Stimulated activated naive B cell treated with anti-CD40 and anti-IgM and Interleukin-4, amounts not matched to agents 10 μg/mL and 1 μg/mL and 100 μg/mL, for 72 hours (primary cell): ENCODE data around the gene VAV2.

Source experiments
- ATAC-seq, 2 donors: fragments of 150-1000 bp; cut with Tn5 transposase; replicated peaks; 2 replicates each; pipeline ENCODE4 v1.10.0; 2021; ENCODE audit warnings: moderate library complexity in 1 of 2
- DNase-seq: peaks from one replicate; pipeline ENCODE4 v3.0.0; 2021
- H3K27ac Mint-ChIP-seq: one replicate; pipeline ENCODE4 v1.8.0; 2022; ENCODE audit warnings: mild to moderate bottlenecking, mixed read lengths
- H3K27me3 Mint-ChIP-seq, 2 donors: one replicate each; pipeline ENCODE4 v1.8.0; 2022; ENCODE audit warnings: mixed read lengths in 2 of 2
- H3K36me3 Mint-ChIP-seq, 2 donors: one replicate each; pipeline ENCODE4 v1.8.0; 2022; ENCODE audit warnings: mixed read lengths in 2 of 2, mild to moderate bottlenecking in 1 of 2
- H3K4me1 Mint-ChIP-seq, 2 donors: one replicate each; pipeline ENCODE4 v1.8.0; 2022; ENCODE audit warnings: mixed read lengths in 2 of 2, mild to moderate bottlenecking in 1 of 2
- H3K4me3 Mint-ChIP-seq, 2 donors: one replicate each; pipeline ENCODE4 v1.8.0; 2022; ENCODE audit warnings: mild to moderate bottlenecking in 2 of 2, mixed read lengths in 2 of 2, moderate library complexity in 1 of 2
- H3K9me3 Mint-ChIP-seq, 2 donors: one replicate each; pipeline ENCODE4 v1.8.0; 2022; ENCODE audit warnings: mixed read lengths in 2 of 2, mild to moderate bottlenecking in 1 of 2

VAV2 gene

GRCh38 chr9:133837627-133838597 lies 154.2 kb downstream of the VAV2 start:
- Mint-ChIP-seq H3K9me3 (no peaks in the 10 kb centered on the region), H3K27me3 (no peaks in the 10 kb centered on the region), H3K27ac (no peak overlapping the region), H3K4me3 (no peak overlapping the region), H3K36me3 (peaks cover 19 to 28% of the 10 kb centered on the region in 2 donors), H3K4me1 (peaks cover 20 to 50% of the 10 kb centered on the region in 2 donors)
- ATAC-seq, result no peak
- no peak for DNase-seq

- peaks cover 23 to 53% of the 10 kb centered on the region in 2 donors for H3K4me1 Mint-ChIP-seq
- DNase-seq (no peak), ATAC-seq (no peak)
- no peaks in the 10 kb centered on the region for H3K9me3 Mint-ChIP-seq
- H3K27me3 Mint-ChIP-seq, result no peaks in the 10 kb centered on the region
- H3K27ac Mint-ChIP-seq, result no peak overlapping the region
- no peak overlapping the region for H3K4me3 Mint-ChIP-seq
- peaks cover 21 to 28% of the 10 kb centered on the region in 2 donors for H3K36me3 Mint-ChIP-seq
Observed at GRCh38 chr9:133836818-133837217, 155.3 kb downstream of the VAV2 start.

- H3K36me3 Mint-ChIP-seq, result peaks cover 22 to 29% of the 10 kb centered on the region in 2 donors
- H3K4me3 Mint-ChIP-seq, result no peak overlapping the region
- H3K4me1 Mint-ChIP-seq, result peaks cover 20 to 51% of the 10 kb centered on the region in 2 donors
- H3K27ac Mint-ChIP-seq, result peak overlapping the region; percentile 31
- DNase-seq (no peak), ATAC-seq (no peak)
- H3K27me3 Mint-ChIP-seq, result no peaks in the 10 kb centered on the region
- no peaks in the 10 kb centered on the region for H3K9me3 Mint-ChIP-seq
Observed at GRCh38 chr9:133836001-133836758, 155.9 kb downstream of the VAV2 start.

- DNase-seq, result no peak
- Mint-ChIP-seq H3K4me3 (no peak overlapping the region), H3K36me3 (peaks cover 29 to 37% of the 10 kb centered on the region in 2 donors), H3K4me1 (peaks cover 25 to 53% of the 10 kb centered on the region in 2 donors), H3K27me3 (no peaks in the 10 kb centered on the region), H3K27ac (no peak overlapping the region), H3K9me3 (peaks cover 0 to 1% of the 10 kb centered on the region in 2 donors)
- ATAC-seq, result no peak
Observed at GRCh38 chr9:133835262-133835901, 156.7 kb downstream of the VAV2 start.

GRCh38 chr9:133834080-133834976 lies 157.8 kb downstream of the VAV2 start:
- DNase-seq (no peak), ATAC-seq (no peak)
- H3K9me3 Mint-ChIP-seq, result peaks cover 0 to 4% of the 10 kb centered on the region in 2 donors
- no peak overlapping the region for H3K27ac Mint-ChIP-seq
- H3K4me3 Mint-ChIP-seq, result no peak overlapping the region
- H3K4me1 Mint-ChIP-seq, result peaks cover 28 to 54% of the 10 kb centered on the region in 2 donors
- no peaks in the 10 kb centered on the region for H3K27me3 Mint-ChIP-seq
- H3K36me3 Mint-ChIP-seq, result peaks cover 36 to 46% of the 10 kb centered on the region in 2 donors

GRCh38 chr9:133833388-133834025 lies 158.6 kb downstream of the VAV2 start:
- Mint-ChIP-seq H3K27ac (no peak overlapping the region), H3K4me3 (no peak overlapping the region), H3K9me3 (peaks cover 0 to 4% of the 10 kb centered on the region in 2 donors), H3K36me3 (peaks cover 38 to 46% of the 10 kb centered on the region in 2 donors), H3K27me3 (no peaks in the 10 kb centered on the region), H3K4me1 (peaks cover 31 to 57% of the 10 kb centered on the region in 2 donors)
- DNase-seq (no peak), ATAC-seq (no peak)

- Mint-ChIP-seq H3K36me3 (peaks cover 39 to 40% of the 10 kb centered on the region in 2 donors), H3K4me3 (no peak overlapping the region), H3K27me3 (no peaks in the 10 kb centered on the region), H3K9me3 (peaks cover 0 to 4% of the 10 kb centered on the region in 2 donors), H3K27ac (no peak overlapping the region), H3K4me1 (peaks cover 29 to 57% of the 10 kb centered on the region in 2 donors)
- no peak for DNase-seq
- ATAC-seq, result no peak
Observed at GRCh38 chr9:133832877-133833276, 159.2 kb downstream of the VAV2 start.

GRCh38 chr9:133830711-133831110 lies 161.4 kb downstream of the VAV2 start:
- no peaks in the 10 kb centered on the region for H3K27me3 Mint-ChIP-seq
- peaks cover 0 to 4% of the 10 kb centered on the region in 2 donors for H3K9me3 Mint-ChIP-seq
- H3K4me1 Mint-ChIP-seq, result peaks cover 32 to 54% of the 10 kb centered on the region in 2 donors
- peak overlapping the region; percentile 96 for H3K27ac Mint-ChIP-seq
- peak overlapping the region; percentile 19 to 25 for H3K4me3 Mint-ChIP-seq
- H3K36me3 Mint-ChIP-seq, result peaks cover 36 to 37% of the 10 kb centered on the region in 2 donors
- ATAC-seq (no peak), DNase-seq (no peak)

GRCh38 chr9:133830310-133830709 lies 161.8 kb downstream of the VAV2 start:
- Mint-ChIP-seq H3K9me3 (peaks cover 0 to 4% of the 10 kb centered on the region in 2 donors), H3K27me3 (no peaks in the 10 kb centered on the region), H3K27ac (peak overlapping the region; percentile 96), H3K36me3 (peaks cover 36 to 37% of the 10 kb centered on the region in 2 donors), H3K4me3 (peak overlapping the region; percentile 19 to 58), H3K4me1 (peaks cover 34 to 58% of the 10 kb centered on the region in 2 donors)
- ATAC-seq (peak; percentile 86 to 89), DNase-seq (peak; percentile 44)

- ATAC-seq, result no peak
Observed at GRCh38 chr9:133828338-133828997, 163.7 kb downstream of the VAV2 start.

GRCh38 chr9:133826289-133827085 lies 165.6 kb downstream of the VAV2 start:
- DNase-seq (no peak), ATAC-seq (no peak)
- peaks cover 44 to 54% of the 10 kb centered on the region in 2 donors for H3K36me3 Mint-ChIP-seq
- no peaks in the 10 kb centered on the region for H3K27me3 Mint-ChIP-seq
- no peak overlapping the region for H3K4me3 Mint-ChIP-seq
- peaks cover 0 to 6% of the 10 kb centered on the region in 2 donors for H3K9me3 Mint-ChIP-seq
- peak overlapping the region; percentile 69 for H3K27ac Mint-ChIP-seq
- H3K4me1 Mint-ChIP-seq, result peaks cover 56 to 89% of the 10 kb centered on the region in 2 donors

More at GRCh38 chr9:133828338-133828997, 163.7 kb downstream of the VAV2 start:
- peaks cover 44 to 76% of the 10 kb centered on the region in 2 donors for H3K4me1 Mint-ChIP-seq
- H3K27me3 Mint-ChIP-seq, result no peaks in the 10 kb centered on the region
- H3K27ac Mint-ChIP-seq, result peak overlapping the region; percentile 96
- H3K9me3 Mint-ChIP-seq, result peaks cover 0 to 4% of the 10 kb centered on the region in 2 donors
- peaks cover 40 to 44% of the 10 kb centered on the region in 2 donors for H3K36me3 Mint-ChIP-seq
- no peak for DNase-seq
- peak overlapping the region in 1 of 2 donors; percentile 53 for H3K4me3 Mint-ChIP-seq
